Esophagus muscularis mucosa (tissue), 4 donors: Measurements from ENCODE around the gene TSPO.

Experiments
- CTCF ChIP-seq, 3 experiments: fragments of 200-600 bp in 2 of 3; fragments of 450-650 bp in 1 of 3; sonication (generic) in 2 of 3; IDR thresholded peaks; one replicate each; pipeline ENCODE4 v1.5.1; 2017 to 2019; ENCODE audit warnings: antibody characterized with exemption in 3 of 3, mild to moderate bottlenecking in 2 of 3, moderate library complexity in 1 of 3
- EP300 ChIP-seq: sonication (generic); formaldehyde crosslinking; IDR thresholded peaks from one replicate; pipeline ENCODE4 v1.6.1; 2017; ENCODE audit warnings: antibody characterized with exemption
- POLR2A ChIP-seq: fragments of 450-650 bp; IDR thresholded peaks from one replicate; pipeline ENCODE4 v1.6.1; 2017; ENCODE audit warnings: antibody characterized with exemption, moderate library complexity, mild to moderate bottlenecking, low read depth
- POLR2AphosphoS5 ChIP-seq, 2 donors: sonication (generic); formaldehyde crosslinking; IDR thresholded peaks; one replicate each; pipeline ENCODE4 v1.6.1; 2017; ENCODE audit warnings: antibody characterized with exemption in 2 of 2

DNA sequence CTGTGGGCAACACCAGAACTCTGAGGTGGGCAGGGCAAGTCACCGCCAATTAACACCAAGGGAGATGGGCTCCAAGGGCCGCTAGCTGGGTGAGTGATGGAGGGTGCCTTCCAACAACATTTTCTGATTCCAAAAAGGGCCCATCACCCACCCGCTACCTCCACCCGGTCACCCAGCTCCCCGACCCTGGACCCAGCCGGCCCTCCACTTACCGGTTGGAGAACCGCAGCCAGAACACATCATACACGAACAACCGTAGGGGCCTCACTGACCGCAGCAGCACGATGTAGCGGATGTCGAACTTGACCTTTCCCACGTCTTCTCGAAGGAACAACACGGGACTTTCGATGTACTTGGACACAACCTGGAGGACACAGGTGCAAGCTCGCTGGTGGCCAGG is 20.8 kb downstream of the TSPO start:
- TF ChIP-seq POLR2A (no peak), CTCF (IDR thresholded peaks at IDR 0.05) (no peak), POLR2AphosphoS5 (IDR thresholded peaks at IDR 0.05) (no peak), EP300 (no peak)
